Progenitor cell of endocrine pancreas (in vitro differentiated cells): ENCODE data around the gene SLC6A7. TPM values are rescaled to one million over a fixed set of nuclear protein-coding genes. Genes with fewer than 3 reads are reported as not detected.

Experiments
- DNase-seq: peaks from one replicate; pipeline ENCODE4 v3.0.0; 2021; ENCODE audit warnings: low spot score; ENCODE audit not compliant: unreplicated experiment
- H3K27ac Mint-ChIP-seq: 2 replicates; pipeline ENCODE4 v1.8.0; 2021; ENCODE audit warnings: mild to moderate bottlenecking, moderate library complexity, mixed read lengths
- H3K27me3 Mint-ChIP-seq: 2 replicates; pipeline ENCODE4 v1.8.0; 2021; ENCODE audit warnings: mixed read lengths
- H3K36me3 Mint-ChIP-seq: 2 replicates; pipeline ENCODE4 v1.8.0; 2022; ENCODE audit warnings: mixed read lengths; ENCODE audit not compliant: insufficient read depth
- H3K4me1 Mint-ChIP-seq: 2 replicates; pipeline ENCODE4 v1.8.0; 2021; ENCODE audit warnings: low read depth, mixed read lengths
- H3K4me3 Mint-ChIP-seq: 2 replicates; pipeline ENCODE4 v1.8.0; 2021; ENCODE audit warnings: low read depth, mild to moderate bottlenecking, moderate library complexity, mixed read lengths
- H3K9me3 Mint-ChIP-seq: 2 replicates; pipeline ENCODE4 v1.8.0; 2021; ENCODE audit warnings: low read depth, mixed read lengths
- CTCF ChIP-seq: fragments of 200-600 bp; sonication (generic); IDR thresholded peaks from one replicate; pipeline ENCODE4 v1.5.0; 2021; ENCODE audit warnings: antibody characterized with exemption, mild to moderate bottlenecking; ENCODE audit not compliant: unreplicated experiment
- total RNA-seq: library from RNA; stranded (reverse); gene quantifications from 2 replicates; pipeline ENCODE4 v1.2.1, GENCODE V29; 2021

SLC6A7 gene
- total RNA-seq, 1 donor from 2014 or later = not detected

- Mint-ChIP-seq H3K4me1 (no peaks in the 10 kb centered on the region), H3K4me3 (no peak overlapping the region), H3K36me3 (no peaks in the 10 kb centered on the region), H3K27ac (no peak overlapping the region), H3K27me3 (peaks cover 21% of the 10 kb centered on the region), H3K9me3 (no peaks in the 10 kb centered on the region)
- DNase-seq = no peak
- no peak for TF ChIP-seq CTCF
Measured at GRCh38 chr5:150239099-150239793, 49.4 kb downstream of the SLC6A7 start.

- Mint-ChIP-seq H3K4me3 (no peak overlapping the region), H3K9me3 (no peaks in the 10 kb centered on the region), H3K4me1 (no peaks in the 10 kb centered on the region), H3K27ac (no peak overlapping the region), H3K36me3 (no peaks in the 10 kb centered on the region), H3K27me3 (peaks cover 20% of the 10 kb centered on the region)
- no peak for TF ChIP-seq CTCF
- no peak for DNase-seq
Measured at GRCh38 chr5:150239794-150240122, 49.9 kb downstream of the SLC6A7 start.

GRCh38 chr5:150241298-150242160 is 51.7 kb downstream of the SLC6A7 start:
- H3K27me3 Mint-ChIP-seq = peaks cover 15% of the 10 kb centered on the region
- TF ChIP-seq CTCF = no peak
- DNase-seq = no peak
- no peaks in the 10 kb centered on the region for H3K4me1 Mint-ChIP-seq
- no peaks in the 10 kb centered on the region for H3K36me3 Mint-ChIP-seq
- H3K9me3 Mint-ChIP-seq = no peaks in the 10 kb centered on the region
- H3K27ac Mint-ChIP-seq = no peak overlapping the region
- no peak overlapping the region for H3K4me3 Mint-ChIP-seq

GRCh38 chr5:150242251-150242894 is 52.5 kb downstream of the SLC6A7 start:
- Mint-ChIP-seq H3K27ac (no peak overlapping the region), H3K4me3 (no peak overlapping the region), H3K4me1 (no peaks in the 10 kb centered on the region), H3K36me3 (no peaks in the 10 kb centered on the region), H3K27me3 (peaks cover 15% of the 10 kb centered on the region), H3K9me3 (no peaks in the 10 kb centered on the region)
- DNase-seq = no peak
- no peak for TF ChIP-seq CTCF

GRCh38 chr5:150243590-150243989 is 53.7 kb downstream of the SLC6A7 start:
- DNase-seq = no peak
- no peak for TF ChIP-seq CTCF
- no peaks in the 10 kb centered on the region for H3K36me3 Mint-ChIP-seq
- H3K27me3 Mint-ChIP-seq = peaks cover 15% of the 10 kb centered on the region
- H3K9me3 Mint-ChIP-seq = no peaks in the 10 kb centered on the region
- H3K27ac Mint-ChIP-seq = no peak overlapping the region
- no peaks in the 10 kb centered on the region for H3K4me1 Mint-ChIP-seq
- H3K4me3 Mint-ChIP-seq = no peak overlapping the region
